Caco-2 (cell line): ENCODE results near the gene HSDL2. TPM values are rescaled to one million over a fixed set of nuclear protein-coding genes. Genes with fewer than 3 reads are reported as not detected.

Experiments used
- Bru-seq: library from RNA; stranded (reverse); fragments of 400-500 nt; gene quantifications from one replicate; lab custom pipeline; 2021; lab: Mats Ljungman, UMichigan
- BruChase-seq, 2 experiments: library from RNA; stranded (reverse); fragments of 400-500 nt; gene quantifications; one replicate each; lab custom pipeline; 2021; lab: Mats Ljungman, UMichigan
- BruUV-seq: library from RNA; stranded (reverse); fragments of 400-500 nt; replicated peaks from 2 replicates; lab custom pipeline; 2021; lab: Mats Ljungman, UMichigan
- CTCF ChIA-PET: fragments of 300-600 bp; sonication (Branson Sonifier 250); formaldehyde crosslinking; loops from one replicate; lab custom pipeline; 2022; ENCODE audit warnings: antibody characterized with exemption; lab: Charles Lee
- POLR2A ChIA-PET: fragments of 300-600 bp; sonication (Branson Sonifier 250); formaldehyde crosslinking; loops from one replicate; lab custom pipeline; 2022; ENCODE audit warnings: antibody characterized with exemption; lab: Charles Lee
- DNase-seq, 2 experiments: peaks; one replicate each; pipeline versions ENCODE4 v3.0.0 to v3.0.0-alpha.2; 2020 to 2022
- H3K27me3 ChIP-seq: replicated peaks from 2 replicates; pipeline ENCODE4 v1.6.0; 2011; ENCODE audit warnings: low read length; ENCODE audit not compliant: control insufficient read depth, insufficient read depth
- H3K36me3 ChIP-seq: 2 replicates; pipeline ENCODE4 v1.5.1; 2011; ENCODE audit warnings: low read length; ENCODE audit not compliant: control insufficient read depth, insufficient read depth
- H3K4me1 ChIP-seq: fragments of 250-450 bp; sonication (Bioruptor Pico); 2 replicates; pipeline ENCODE4 v1.5.1; 2020; ENCODE audit warnings: mild to moderate bottlenecking
- H3K4me3 ChIP-seq: 2 replicates; pipeline ENCODE4 v1.5.1; 2011; ENCODE audit warnings: low read depth, mild to moderate bottlenecking, control low read depth, low read length
- H3K9me3 ChIP-seq: fragments of 250-450 bp; sonication (Bioruptor Pico); 2 replicates; pipeline ENCODE4 v1.5.1; 2020; ENCODE audit warnings: mild to moderate bottlenecking, moderate library complexity
- H3K27ac Mint-ChIP-seq: one replicate; pipeline ENCODE4 v1.8.0; 2022; ENCODE audit warnings: mixed read lengths; ENCODE audit not compliant: unreplicated experiment
- H3K27me3 Mint-ChIP-seq: one replicate; pipeline ENCODE4 v1.8.0; 2022; ENCODE audit warnings: mixed read lengths; ENCODE audit not compliant: insufficient read depth, unreplicated experiment
- H3K36me3 Mint-ChIP-seq: one replicate; pipeline ENCODE4 v1.8.0; 2022; ENCODE audit warnings: mild to moderate bottlenecking, mixed read lengths; ENCODE audit not compliant: insufficient read depth, unreplicated experiment
- H3K4me1 Mint-ChIP-seq: one replicate; pipeline ENCODE4 v1.8.0; 2022; ENCODE audit warnings: low read depth, mixed read lengths; ENCODE audit not compliant: unreplicated experiment
- H3K4me3 Mint-ChIP-seq: one replicate; pipeline ENCODE4 v1.8.0; 2022; ENCODE audit warnings: mild to moderate bottlenecking, moderate library complexity, mixed read lengths; ENCODE audit not compliant: unreplicated experiment
- H3K9me3 Mint-ChIP-seq: one replicate; pipeline ENCODE4 v1.8.0; 2022; ENCODE audit warnings: mixed read lengths; ENCODE audit not compliant: unreplicated experiment
- intact Hi-C: fragments of 100-400 bp; cut with micrococcal nuclease; formaldehyde crosslinking; loops from one replicate; pipeline ENCODE4 v1.10.0; 2022; ENCODE audit not compliant: unreplicated experiment
- long read RNA-seq: library from polyadenylated mRNA; stranded (forward); transcript quantifications from one replicate; pipeline ENCODE4 v2.0.0, GENCODE V29; 2022
- total RNA-seq: library from RNA; stranded (reverse); gene quantifications from 2 replicates; pipeline ENCODE4 v1.2.3, GENCODE V29; 2022
- TF ChIP-seq, protein P1 (sequence below), 2 experiments: fragments of 200-600 bp in 1 of 2; IDR thresholded peaks; 1 replicate in 1 of 2; 2 replicates in 1 of 2; pipeline versions ENCODE4 v1.5.1 to v1.8.0; 2011 to 2022; ENCODE audit warnings: antibody characterized with exemption in 1 of 2, control low read depth in 1 of 2, inconsistent platforms in 1 of 2, low read depth in 1 of 2, low read length in 1 of 2, mild to moderate bottlenecking in 1 of 2, moderate library complexity in 1 of 2; ENCODE audit not compliant: insufficient read depth in 1 of 2, severe bottlenecking in 1 of 2, unreplicated experiment in 1 of 2

Gene HSDL2
- 122 and 134 TPM in 2 replicates for total RNA-seq
- percentile 87 among the genes with signal in this experiment for Bru-seq, nascent RNA
- percentile 87 among the genes with signal in this experiment for BruChase-seq, experiment 1, labeled RNA remaining after a 2-hour chase
- BruChase-seq, experiment 2, labeled RNA remaining after a 6-hour chase, result percentile 92 among the genes with signal in this experiment
- long read RNA-seq, transcript HSDL2-202 (11 exons, 3,350 nt), result major isoform, 121 of 174 reads
- long read RNA-seq, partial matches to known transcripts, result 36 of 174 reads
- long read RNA-seq, other reads (novel, unspliced or antisense), result 15 of 174 reads

DNA sequence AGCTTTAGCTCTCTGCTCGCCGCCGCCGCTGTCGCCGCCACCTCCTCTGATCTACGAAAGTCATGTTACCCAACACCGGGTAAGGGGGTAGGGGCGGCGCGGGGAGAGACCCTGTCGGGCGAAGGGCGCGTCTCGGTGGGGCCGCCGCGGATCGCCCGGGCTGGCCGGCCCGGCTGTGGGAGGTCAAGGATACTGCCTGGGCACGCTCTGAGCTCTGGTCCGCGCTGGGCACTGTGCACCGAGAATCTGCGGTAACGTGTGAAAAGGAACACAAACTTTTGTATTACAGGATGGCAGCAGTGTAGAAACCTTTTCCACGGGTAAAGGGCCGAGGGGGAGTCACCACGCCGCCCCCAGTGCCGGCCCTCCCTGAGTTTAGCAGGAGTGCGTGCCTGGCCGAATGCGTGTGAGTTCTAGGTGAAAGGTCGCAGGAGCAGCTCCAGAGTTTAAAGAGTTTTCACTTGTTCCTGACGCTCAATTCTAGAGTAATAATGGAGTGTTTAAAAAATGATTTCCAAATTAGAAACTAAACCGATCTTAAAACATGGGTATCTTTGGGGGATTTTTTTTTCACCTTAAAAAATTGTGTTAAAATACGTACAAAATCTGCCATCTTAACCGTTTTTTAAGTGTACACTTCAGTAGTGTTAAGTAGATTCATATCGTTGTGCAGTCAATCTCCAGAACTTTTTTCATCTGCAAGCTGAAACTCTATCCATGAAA lies at the start of gene HSDL2:
Gene HSDL2 (plus strand): TSS at position 7 of the 723 bp plus-strand sequence. CDS start 56 bp downstream, at position 63.
- TF ChIP-seq, protein P1, sequence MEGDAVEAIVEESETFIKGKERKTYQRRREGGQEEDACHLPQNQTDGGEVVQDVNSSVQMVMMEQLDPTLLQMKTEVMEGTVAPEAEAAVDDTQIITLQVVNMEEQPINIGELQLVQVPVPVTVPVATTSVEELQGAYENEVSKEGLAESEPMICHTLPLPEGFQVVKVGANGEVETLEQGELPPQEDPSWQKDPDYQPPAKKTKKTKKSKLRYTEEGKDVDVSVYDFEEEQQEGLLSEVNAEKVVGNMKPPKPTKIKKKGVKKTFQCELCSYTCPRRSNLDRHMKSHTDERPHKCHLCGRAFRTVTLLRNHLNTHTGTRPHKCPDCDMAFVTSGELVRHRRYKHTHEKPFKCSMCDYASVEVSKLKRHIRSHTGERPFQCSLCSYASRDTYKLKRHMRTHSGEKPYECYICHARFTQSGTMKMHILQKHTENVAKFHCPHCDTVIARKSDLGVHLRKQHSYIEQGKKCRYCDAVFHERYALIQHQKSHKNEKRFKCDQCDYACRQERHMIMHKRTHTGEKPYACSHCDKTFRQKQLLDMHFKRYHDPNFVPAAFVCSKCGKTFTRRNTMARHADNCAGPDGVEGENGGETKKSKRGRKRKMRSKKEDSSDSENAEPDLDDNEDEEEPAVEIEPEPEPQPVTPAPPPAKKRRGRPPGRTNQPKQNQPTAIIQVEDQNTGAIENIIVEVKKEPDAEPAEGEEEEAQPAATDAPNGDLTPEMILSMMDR (IDR thresholded peaks at IDR 0.05; ENCODE audit: insufficient read depth in 1 of 2, low read depth in 1 of 2, low read length in 1 of 2, severe bottlenecking in 1 of 2, unreplicated experiment in 1 of 2), result no peak
- intact Hi-C loops, result no loop called here
- H3K9me3 ChIP-seq, result no peaks in the 10 kb centered on the region
- H3K4me3 Mint-ChIP-seq, result peak within 1 kb of the TSS; percentile 99
- H3K36me3 Mint-ChIP-seq, result peaks cover 41% of the 10 kb centered on the region
- H3K27me3 Mint-ChIP-seq, result no peaks in the 10 kb centered on the region
- peak within 1 kb of the TSS; percentile 98 for H3K27ac Mint-ChIP-seq
- ChIA-PET CTCF (interaction anchor here (0.6 to 1.4 kb wide), 7 partner anchors 47 to 698 kb away, joined by 3 to 7 read pairs (median 4); partner anchors contain the start of gene PTBP3), POLR2A (interaction anchor here (0.6 to 2.0 kb wide), 10 partner anchors 14 to 841 kb away, joined by 3 to 10 read pairs (median 4); partner anchors contain the start of genes PTBP3 and SLC31A1)
- H3K4me1 ChIP-seq, result peaks cover 46% of the 10 kb centered on the region
- BruUV-seq, result TSS peak; percentile 58
- peak within 1 kb of the TSS; percentile 81 for H3K4me3 ChIP-seq
- no peaks in the 10 kb centered on the region for H3K27me3 ChIP-seq
- DNase-seq, result peak in 1 of 2 experiments; percentile 53
- no peaks in the 10 kb centered on the region; the same call in none of the 2 replicates for H3K36me3 ChIP-seq
- H3K4me1 Mint-ChIP-seq, result peaks cover 38% of the 10 kb centered on the region
- peaks cover 3% of the 10 kb centered on the region for H3K9me3 Mint-ChIP-seq

DNA sequence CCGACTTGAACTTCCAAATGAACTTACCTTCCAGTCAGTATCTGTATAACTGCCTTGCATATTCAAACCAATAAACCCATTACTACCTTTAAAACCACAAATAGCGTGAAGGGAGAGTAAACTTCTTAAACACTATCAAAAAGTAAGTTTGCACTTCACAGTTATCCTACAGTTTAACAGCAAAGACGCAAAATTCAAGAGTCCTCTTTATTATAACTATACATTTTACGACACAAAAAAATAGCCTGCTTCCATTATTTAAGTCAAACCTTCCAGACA lies 48.3 kb upstream of the HSDL2 start:
- H3K9me3 ChIP-seq, result no peaks in the 10 kb centered on the region
- intact Hi-C loops, result loop anchor here (5.0 to 10.0 kb wide), 2 partner anchors 99 to 893 kb away; partner anchors contain the start of genes FKBP15 and SLC31A1
- peak overlapping the region; percentile 94 for H3K4me3 ChIP-seq
- DNase-seq, result no peak
- POLR2A ChIA-PET, result no interaction called here
- CTCF ChIA-PET, result no interaction called here
- H3K4me1 Mint-ChIP-seq, result peaks cover 20% of the 10 kb centered on the region
- peak overlapping the region; percentile 88 for H3K4me3 Mint-ChIP-seq
- TF ChIP-seq, protein P1 (IDR thresholded peaks at IDR 0.05; ENCODE audit: insufficient read depth in 1 of 2, low read depth in 1 of 2, low read length in 1 of 2, severe bottlenecking in 1 of 2, unreplicated experiment in 1 of 2), result no peak
- H3K36me3 Mint-ChIP-seq, result peaks cover 23% of the 10 kb centered on the region
- H3K27me3 Mint-ChIP-seq, result no peaks in the 10 kb centered on the region
- H3K9me3 Mint-ChIP-seq, result no peaks in the 10 kb centered on the region
- H3K4me1 ChIP-seq, result peaks cover 27% of the 10 kb centered on the region
- H3K27me3 ChIP-seq, result no peaks in the 10 kb centered on the region
- no TSS peak for BruUV-seq
- peak overlapping the region; percentile 67 for H3K27ac Mint-ChIP-seq
- H3K36me3 ChIP-seq, result no peaks in the 10 kb centered on the region

DNA sequence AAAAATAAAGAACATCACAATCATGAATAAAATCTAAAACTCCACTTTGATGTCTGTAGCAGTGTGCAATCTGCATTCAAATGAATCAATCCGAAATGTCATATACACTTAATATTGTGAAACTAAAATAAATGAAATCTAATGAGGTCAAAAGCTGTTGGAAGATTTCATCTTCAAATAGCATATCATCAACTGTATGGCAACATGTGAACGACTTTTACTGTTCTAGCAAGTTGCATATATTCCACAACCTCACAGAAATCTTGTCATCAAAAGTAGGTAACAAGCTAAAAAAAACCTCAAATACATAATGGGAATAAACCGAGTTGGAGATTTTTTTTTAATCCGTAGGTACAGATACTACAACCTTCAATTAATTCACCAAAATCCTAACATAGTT lies 47.7 kb upstream of the HSDL2 start:
- TSS peak; percentile 42 for BruUV-seq
- Mint-ChIP-seq H3K36me3 (peaks cover 28% of the 10 kb centered on the region), H3K27me3 (no peaks in the 10 kb centered on the region), H3K4me3 (peak overlapping the region; percentile 88), H3K4me1 (peaks cover 20% of the 10 kb centered on the region), H3K27ac (peak overlapping the region; percentile 67), H3K9me3 (no peaks in the 10 kb centered on the region)
- Histone ChIP-seq H3K4me3 (peak overlapping the region; percentile 94), H3K9me3 (no peaks in the 10 kb centered on the region), H3K36me3 (no peaks in the 10 kb centered on the region), H3K27me3 (no peaks in the 10 kb centered on the region), H3K4me1 (peaks cover 31% of the 10 kb centered on the region)
- DNase-seq, result no peak
- ChIA-PET POLR2A (no interaction called here), CTCF (no interaction called here)
- intact Hi-C loops, result loop anchor here (5.0 to 10.0 kb wide), 2 partner anchors 100 to 893 kb away; partner anchors contain the start of genes FKBP15 and SLC31A1
- TF ChIP-seq, protein P1 (IDR thresholded peaks at IDR 0.05; ENCODE audit: insufficient read depth in 1 of 2, low read depth in 1 of 2, low read length in 1 of 2, severe bottlenecking in 1 of 2, unreplicated experiment in 1 of 2), result no peak
